ENCODE results near the gene NGB.

- TF ChIP-seq EZH2 (IDR thresholded peaks at IDR 0.05; ENCODE audit: borderline replicate concordance, low read length) (no peak), CTCF (IDR thresholded peaks at IDR 0.05; ENCODE audit: low read length) (no peak)
Measured at GRCh38 chr14:77318006-77318553, 47.1 kb upstream of the NGB start.
